Activated T-cell treated with anti-CD3 and anti-CD28 coated beads for 1 hour (primary cell): ENCODE measurements around the gene TUBB2B.
"Not testable (repeated sequence)": the region's sequence is repeated elsewhere in the genome, so short reads cannot be mapped to it uniquely, and the experiment has no call there.

Experiments used
- DNase-seq: peaks from one replicate; pipeline ENCODE4 v3.0.0-alpha.2; 2020; ENCODE audit warnings: low read depth

TUBB2B gene

GRCh38 chr6:3186974-3187382, 40.5 kb downstream of the TUBB2B start:
- no peak for DNase-seq

DNA sequence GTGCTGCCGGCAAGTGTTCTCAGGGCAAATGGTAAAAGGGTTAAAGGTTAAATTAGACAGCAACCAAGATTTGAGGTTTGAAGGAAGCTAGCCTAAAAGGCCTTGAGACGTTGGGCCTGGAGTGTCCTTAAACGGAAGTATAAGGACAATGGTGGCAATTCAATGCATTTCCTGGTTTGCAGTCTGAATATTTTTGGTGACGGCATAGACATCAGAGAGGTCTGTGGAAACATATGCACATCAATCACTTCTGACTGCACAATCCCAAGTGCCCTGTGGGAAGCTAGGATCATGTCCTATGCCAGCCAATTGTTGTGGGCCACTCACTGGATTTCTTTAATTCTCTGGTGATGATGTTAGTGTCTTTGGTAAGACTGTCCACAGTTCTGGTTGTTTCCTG, 44.4 kb downstream of the TUBB2B start:
- no peak for DNase-seq

DNA sequence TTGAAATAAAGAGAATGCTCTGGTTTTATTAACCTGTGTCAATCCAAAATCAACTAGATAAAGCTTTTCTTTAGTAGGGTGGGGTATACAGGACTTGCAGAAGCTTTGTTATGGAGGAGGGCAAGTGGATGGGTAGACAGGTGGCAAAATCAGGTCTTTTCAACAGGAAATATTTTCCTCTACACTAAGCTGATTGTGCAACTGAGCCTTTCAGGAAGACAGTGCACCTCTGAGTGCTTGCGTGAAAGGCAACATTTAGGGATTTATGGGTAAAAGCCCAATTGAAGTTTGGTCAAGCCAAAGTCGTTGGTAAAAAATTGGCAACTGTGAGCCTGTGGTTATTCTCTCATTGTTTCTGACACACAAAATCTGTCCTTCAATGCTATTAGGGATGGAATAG, 46.3 kb downstream of the TUBB2B start:
- no peak for DNase-seq

GRCh38 chr6:3179945-3180344, 47.5 kb downstream of the TUBB2B start:
- not testable (repeated sequence) for DNase-seq

- DNase-seq = not testable (repeated sequence)
Measured at GRCh38 chr6:3178666-3179065, 48.8 kb downstream of the TUBB2B start.

DNA sequence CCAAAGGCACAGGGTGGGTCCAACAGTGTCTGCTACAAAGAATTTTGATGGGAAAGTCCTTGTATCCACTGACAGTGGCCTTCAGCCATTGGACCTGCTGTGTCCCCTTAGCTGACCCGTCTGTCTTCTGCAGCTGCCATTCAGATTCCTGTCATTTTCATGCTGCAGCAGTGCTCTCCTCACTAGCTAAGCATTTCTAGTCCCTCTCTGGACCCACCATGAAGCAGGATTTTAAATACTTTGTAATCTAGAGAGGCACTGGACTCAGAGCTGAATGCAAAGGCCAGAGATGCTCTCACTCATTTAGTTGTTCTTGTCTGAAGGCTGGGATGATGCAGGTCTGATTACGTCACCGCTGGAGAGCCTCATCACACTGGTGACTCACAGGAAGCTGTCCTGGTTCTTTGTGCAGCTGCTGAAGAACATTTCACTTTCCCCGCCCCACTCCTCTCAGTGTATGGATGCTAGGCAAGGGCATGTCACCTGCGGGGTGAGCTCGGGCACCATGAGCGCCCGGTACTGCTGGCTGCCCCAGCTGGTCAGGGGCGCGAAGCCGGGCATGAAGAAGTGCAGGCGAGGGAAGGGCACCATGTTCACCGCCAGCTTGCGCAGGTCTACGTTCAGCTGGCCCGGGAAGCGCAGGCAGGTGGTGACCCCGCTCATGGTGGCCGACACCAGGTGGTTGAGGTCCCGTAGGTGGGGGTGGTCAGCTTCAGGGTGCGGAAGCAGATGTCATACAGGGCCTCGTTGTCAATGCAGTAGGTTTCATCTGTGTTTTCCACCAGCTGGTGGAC, 50.7 kb downstream of the TUBB2B start:
- DNase-seq = no peak

DNA sequence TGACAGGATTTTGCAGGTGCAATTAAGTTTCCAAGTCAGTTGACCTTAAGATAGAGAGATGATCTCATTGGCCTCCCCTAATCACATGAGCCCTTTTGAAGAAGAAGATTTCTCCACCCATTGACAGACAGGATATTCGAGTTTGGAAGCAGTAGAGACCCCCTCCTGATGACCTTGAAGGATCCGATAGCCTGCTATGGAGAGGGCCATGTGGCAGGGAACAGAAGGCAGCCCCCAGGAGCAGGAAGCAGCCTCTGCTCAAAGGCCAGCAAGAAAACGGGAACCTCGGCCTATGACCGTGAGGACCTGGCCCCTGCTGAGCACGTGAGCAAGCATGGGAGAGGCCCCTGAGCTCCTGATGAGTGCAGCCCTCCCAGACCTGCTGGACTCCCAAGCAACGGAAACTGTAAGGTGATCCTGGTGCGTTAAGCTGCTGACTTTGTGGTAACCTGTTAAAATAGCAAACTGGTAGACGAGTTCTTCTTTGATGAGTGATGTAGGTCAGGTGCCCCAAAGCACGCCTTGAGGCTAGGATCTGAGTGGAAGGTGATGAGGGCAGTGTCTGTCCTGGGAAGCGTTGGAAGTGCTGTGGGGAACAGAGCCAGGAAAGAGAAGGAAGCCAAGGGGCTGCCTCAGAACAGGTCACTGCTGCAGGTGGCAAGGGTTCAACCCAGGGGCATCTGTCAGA, 51.6 kb downstream of the TUBB2B start:
- no peak for DNase-seq
